GM19372 (cell line): ENCODE results near the gene MMP19.
"Not testable (repeated sequence)": the region's sequence is repeated elsewhere in the genome, so short reads cannot be mapped to it uniquely, and the experiment has no call there.

ENCODE experiments used
- ATAC-seq: cut with Tn5 transposase; IDR thresholded peaks from one replicate; pipeline ENCODE4 v1.9.1; 2021; ENCODE audit warnings: mild to moderate bottlenecking, low read depth, moderate library complexity; ENCODE audit not compliant: unreplicated experiment

The MMP19 gene

DNA sequence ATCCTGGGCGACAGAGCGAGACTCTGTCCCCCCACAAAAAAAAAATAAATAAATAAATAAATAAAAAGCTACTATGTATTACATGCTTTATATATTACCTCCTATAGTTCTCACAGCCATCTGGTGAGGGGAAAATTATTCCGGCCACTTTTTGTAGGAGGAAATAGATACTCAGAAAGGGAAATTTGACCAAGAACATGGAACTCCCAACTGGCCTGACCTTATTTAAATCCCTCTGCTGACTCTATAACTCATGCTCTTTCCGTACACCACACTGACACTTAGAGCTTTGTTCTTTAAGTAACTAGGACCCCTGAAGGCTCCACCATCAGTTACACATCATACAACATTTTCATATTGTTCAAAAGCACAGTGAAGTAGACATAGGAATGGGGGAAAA, 2.2 kb upstream of the MMP19 start:
- no peak for ATAC-seq

GRCh38 chr12:55843431-55843830, 695 bp upstream of the MMP19 start:
- no peak for ATAC-seq

DNA sequence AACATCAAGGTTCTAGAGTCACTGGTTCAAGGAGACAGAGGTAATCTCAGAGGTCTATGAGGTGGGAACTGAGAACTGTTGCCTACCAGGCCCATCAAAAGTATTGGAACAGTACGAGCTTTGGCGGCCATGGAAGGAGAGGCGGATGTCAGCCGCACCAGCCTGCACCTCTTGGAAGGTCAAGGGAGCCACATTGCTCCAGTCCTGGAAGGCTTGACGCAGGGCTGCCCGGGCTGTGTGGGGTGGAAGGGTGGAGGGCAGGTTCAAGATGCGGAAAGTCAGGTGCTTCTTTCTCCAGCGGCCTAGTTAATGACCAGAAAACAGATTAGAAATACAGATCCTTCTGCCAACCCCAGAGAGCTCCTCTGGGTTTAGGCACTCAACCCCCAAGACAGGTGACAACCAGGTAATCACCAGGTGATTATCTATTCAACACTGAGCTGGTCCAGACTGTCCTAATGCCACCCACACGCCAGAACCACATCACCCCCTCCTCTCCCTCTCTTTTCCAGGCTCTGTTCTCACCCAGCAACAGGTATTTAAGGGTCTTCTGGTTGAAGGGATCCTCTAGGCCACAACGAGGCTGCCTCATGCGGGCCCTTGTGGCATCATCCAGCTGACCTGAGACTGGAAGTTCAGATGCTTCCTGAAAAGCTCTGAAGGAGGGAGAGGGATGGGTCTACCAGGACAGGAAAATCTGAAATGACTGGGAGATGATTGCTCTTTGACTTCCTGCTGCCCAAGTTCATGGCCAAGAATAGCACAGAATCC, 2.0 kb downstream of the MMP19 start:
- no peak for ATAC-seq

- no peak for ATAC-seq
Observed at GRCh38 chr12:55839345-55840140, 3.2 kb downstream of the MMP19 start.

DNA sequence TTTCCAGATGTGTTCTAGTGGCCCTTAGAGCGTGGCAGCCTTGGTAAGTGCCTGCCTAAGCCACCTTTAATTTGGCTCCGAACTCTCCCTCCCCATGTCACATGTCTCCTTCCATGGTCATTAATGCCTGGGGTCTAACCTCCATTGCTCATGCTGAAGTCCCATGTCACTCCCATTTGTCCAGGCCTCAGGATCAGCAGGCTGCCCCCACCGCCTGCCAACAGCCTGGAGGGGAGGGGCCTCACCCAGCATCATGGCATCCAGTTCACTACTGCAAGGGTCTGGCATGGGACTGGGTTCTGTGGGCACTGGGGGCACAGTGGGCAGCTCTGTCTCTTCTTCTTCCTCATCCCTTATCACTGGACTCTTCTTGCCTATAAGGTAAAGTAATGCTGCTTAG, 4.4 kb downstream of the MMP19 start:
- no peak for ATAC-seq

DNA sequence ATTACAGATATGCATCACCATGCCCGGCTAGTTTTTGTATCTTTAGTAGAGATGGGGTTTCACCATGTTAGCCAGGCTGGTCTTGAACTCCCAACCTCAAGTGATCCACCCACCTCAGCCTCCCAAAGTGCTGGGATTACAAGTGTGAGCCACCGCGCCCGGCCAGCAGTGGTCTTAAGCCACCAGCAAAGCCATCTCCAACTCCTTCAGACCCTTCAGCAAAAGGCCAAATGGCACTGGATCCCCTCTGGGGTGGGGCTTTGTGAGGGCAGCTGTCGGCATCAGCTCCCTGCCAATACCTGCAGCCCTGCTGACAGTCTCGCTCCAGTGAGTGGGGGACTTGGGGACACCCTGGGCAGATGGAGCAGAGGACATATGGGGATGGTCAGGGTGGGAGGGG, 8.3 kb downstream of the MMP19 start:
- ATAC-seq, result not testable (repeated sequence)

DNA sequence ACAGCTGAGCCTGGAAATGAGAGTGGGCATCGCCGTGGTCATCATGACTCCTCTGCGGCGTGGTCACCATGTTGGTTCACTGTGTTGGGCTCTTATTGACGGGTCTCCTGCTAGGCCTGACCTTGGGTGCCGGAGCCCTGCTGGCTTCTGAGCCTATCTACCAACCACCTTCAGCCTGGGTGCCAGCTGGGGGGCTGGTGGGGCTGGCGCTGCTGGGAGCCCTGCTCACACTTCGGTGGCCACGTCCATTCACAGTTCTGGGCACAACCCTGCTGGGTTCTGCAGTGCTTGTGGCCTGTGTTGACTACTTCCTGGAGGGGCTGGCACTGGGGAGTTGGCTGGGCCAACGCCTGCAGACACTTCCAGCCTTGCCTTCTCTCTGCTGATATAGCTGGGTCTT, 9.7 kb downstream of the MMP19 start:
- no peak for ATAC-seq

DNA sequence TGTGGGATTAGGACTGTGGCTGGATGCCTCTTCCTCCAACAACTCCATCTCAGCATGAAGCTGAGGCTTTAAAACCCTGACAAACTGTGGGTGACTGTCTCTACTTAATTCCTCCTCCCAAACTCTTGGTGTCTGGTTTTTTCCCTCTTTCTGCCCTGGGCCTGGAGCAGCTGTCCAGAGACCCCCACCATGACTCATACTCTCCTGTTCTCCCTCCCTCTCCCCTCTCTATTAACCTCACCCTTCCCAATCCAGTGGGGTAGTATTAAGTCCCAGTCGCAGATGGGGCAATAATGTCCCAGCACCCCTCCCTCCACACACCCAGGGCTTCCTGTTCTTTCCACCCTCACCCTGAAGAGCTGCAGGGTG, 11.3 kb downstream of the MMP19 start:
- ATAC-seq, result no peak

GRCh38 chr12:55830601-55831446, 11.9 kb downstream of the MMP19 start:
- ATAC-seq, result no peak

- ATAC-seq, result peak; percentile 16
Observed at GRCh38 chr12:55829967-55830600, 12.7 kb downstream of the MMP19 start.

DNA sequence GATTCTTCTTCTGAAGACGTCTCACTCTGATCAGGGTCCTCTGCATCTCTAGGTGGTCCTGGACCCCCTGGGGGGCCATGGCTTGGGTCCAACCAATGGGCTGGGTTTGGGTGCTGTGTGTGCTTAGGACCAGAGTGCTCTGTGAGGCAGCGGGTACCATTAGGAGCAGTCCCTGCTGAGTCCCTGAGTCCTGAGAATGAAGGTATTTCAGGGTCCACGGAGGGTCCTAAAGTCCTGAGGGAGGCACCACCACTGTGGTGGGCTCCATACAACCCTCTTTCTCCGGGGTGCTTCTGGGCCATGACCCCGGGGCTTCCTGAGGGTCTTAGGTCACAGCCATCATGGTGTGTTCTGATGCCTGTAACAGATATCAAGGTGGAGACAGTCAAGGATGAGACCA, 14.4 kb downstream of the MMP19 start:
- no peak for ATAC-seq

DNA sequence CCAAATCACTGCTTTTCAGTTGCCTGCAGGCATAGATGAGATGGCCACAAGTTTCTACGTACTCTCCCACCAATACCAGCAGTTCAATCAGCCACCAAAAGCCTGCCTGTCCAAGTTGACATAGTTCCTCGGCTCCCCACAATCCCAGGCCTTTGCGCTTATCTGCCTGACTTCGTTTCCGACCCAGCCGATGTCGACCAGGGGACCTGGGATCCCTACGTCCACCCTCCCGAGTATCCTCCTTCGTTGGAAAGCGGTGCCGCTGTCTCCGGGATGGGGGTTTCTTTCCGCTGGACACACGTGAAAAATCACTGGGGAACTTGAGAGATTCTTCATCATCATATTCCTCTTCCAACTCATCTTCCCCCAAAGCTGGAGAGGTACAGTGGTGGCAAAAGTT, 14.9 kb downstream of the MMP19 start:
- ATAC-seq, result no peak

GRCh38 chr12:55824726-55825125, 18.0 kb downstream of the MMP19 start:
- ATAC-seq, result no peak

- ATAC-seq, result no peak
Observed at GRCh38 chr12:55823419-55823818, 19.3 kb downstream of the MMP19 start.

GRCh38 chr12:55822228-55822627, 20.5 kb downstream of the MMP19 start:
- ATAC-seq, result no peak

DNA sequence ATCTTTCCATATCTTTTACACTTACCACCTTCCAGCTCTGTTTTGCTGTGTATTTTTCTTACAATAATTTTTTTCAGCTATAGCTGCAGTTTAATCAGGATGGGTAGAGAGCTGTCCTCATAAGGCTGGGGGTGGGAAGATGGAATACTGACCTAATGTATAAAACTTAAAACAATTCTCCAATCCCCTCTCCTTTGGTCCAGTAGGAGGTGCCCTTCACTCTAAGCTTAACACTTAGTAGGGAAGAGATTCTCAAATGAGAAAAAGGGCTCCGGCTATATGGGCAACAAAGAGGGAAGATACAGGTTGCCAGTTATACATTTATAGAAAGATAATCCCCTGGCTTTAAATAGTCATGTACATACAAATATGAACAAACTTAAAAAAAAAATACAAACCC, 22.1 kb downstream of the MMP19 start:
- no peak for ATAC-seq

GRCh38 chr12:55818886-55819285, 23.9 kb downstream of the MMP19 start:
- ATAC-seq, result no peak

DNA sequence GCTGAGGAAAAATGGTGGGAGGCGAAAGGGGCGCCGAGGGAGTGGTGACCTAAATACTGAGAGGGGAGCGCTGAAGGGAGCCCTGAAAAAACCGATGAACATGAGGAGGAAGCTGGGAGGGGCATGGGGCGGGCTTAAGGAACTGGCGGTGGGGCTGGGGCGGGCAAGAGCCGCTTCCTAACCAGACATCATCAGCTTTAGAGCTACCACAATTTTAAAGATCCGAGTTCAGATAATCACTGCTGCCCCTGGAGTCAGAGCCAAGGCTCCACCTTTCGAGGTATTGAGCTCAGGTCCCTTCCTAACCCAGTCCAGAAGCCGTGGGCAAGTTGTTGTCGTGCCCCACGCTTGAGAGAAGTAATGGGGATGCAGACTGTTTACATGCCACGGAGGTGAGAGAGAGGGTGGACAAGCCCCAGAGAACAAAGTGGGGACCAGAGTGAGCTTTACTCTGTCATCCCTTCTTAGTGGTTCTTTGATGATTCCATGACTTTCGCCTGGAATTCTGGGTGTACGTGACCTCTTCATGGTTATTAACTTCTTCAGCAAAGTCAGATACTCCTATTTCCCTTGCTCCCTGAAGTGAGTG, 24.5 kb downstream of the MMP19 start:
- peak; percentile 20 for ATAC-seq

- peak; percentile 98 for ATAC-seq
Observed at GRCh38 chr12:55817345-55818139, 25.2 kb downstream of the MMP19 start, which contains the start of the genes ORMDL2 and SARNP. Gene ORMDL2 (plus strand): TSS chr12:55818041. CDS start chr12:55819000, 959 bp downstream. Gene SARNP (minus strand): TSS chr12:55817724. CDS start chr12:55817701, 23 bp downstream.
